ENCODE results near the gene SLC6A6.

DNA sequence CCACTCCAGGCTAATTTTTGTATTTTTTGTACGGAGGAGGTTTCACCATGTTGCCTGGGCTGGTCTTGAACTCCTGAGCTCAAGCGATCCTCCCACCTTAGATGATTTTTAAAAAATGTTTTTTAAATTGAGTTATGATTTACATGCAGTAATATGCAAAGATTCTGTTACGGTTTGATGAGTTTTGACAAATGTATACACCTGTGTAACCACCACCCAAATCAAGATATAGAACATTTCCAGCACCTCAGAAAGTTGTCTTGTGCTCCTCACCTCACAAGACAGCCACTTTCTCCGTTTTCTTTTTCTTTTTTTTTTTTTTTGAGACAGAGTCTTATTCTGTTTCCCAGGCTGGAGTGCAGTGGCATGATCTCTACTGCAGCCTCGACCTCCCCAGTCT, 4.8 kb downstream of the SLC6A6 start:
- TF ChIP-seq POLR2A (IDR thresholded peaks at IDR 0.05) (no peak), CTCF (IDR thresholded peaks at IDR 0.05) (no peak)

All from esophagus squamous epithelium (tissue), 4 donors.